GM19238 (cell line): Measurements from ENCODE around the gene RNF144B.
"Not testable (repeated sequence)": the region's sequence is repeated elsewhere in the genome, so short reads cannot be mapped to it uniquely, and the experiment has no call there.

Source experiments
- DNase-seq: peaks from one replicate; pipeline ENCODE4 v3.0.0; 2011; ENCODE audit warnings: low spot score; ENCODE audit not compliant: insufficient read length

The RNF144B gene

GRCh38 chr6:18406955-18407749 is 20.0 kb downstream of the RNF144B start:
- no peak for DNase-seq

DNA sequence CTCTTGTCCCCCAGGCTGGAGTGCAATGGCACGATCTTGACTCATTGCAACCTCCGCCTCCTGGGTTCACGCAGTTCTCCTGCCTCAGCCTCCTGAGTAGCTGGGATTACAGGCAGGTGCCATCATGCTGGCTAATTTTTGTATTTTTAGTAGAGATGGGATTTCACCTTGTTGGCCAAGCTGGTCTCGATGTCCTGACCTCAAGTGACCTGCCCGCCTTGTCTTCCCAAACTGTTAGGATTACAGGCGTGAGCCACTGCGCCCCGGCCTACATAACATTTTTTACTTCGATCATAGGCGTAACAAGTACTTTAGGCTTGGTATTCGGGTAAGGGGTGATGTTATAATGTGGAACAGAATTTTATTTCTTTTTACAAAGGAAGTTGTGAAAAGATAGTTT is 22.5 kb downstream of the RNF144B start:
- DNase-seq, result not testable (repeated sequence)

GRCh38 chr6:18410412-18410811 is 23.3 kb downstream of the RNF144B start:
- DNase-seq, result no peak

DNA sequence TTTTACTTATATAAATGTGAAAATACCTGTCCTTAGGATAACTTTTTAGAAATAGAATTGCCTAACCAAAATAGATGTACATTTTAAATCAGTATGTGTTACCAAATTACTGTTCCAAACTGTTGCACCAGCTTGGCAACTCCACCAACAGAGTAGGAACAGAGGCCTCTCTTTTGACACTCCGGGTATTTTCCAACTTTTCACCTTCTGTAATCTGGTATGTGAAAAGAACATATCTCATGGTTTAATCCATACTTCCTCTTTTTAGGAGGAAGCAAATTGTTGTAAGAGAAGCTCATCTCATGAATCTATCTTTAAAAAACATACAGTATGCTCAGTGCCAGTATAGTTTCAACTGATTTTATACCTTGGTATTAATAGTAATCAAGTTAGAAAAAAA is 24.9 kb downstream of the RNF144B start:
- no peak for DNase-seq

DNA sequence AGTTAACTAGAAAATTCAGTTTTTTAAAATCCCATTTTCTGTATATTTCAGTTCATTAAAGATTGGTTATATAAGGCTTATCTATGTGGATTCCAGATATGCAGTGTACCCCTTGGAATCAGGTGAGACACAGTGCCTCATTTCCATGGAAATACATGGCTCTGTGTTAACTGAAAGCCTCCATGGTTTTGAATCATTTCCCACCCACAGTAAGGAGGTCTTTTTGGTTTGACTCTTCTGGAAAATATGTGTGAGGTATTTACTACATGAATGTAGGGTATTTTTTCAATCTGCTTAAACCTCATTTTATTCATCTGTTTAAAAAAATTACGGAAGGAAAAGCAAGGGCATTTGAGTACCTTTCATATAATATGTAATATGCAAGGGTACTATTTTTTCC is 25.5 kb downstream of the RNF144B start:
- DNase-seq, result no peak

GRCh38 chr6:18413381-18413780 is 26.2 kb downstream of the RNF144B start:
- DNase-seq, result no peak

- no peak for DNase-seq
Observed at GRCh38 chr6:18414116-18414515, 27.0 kb downstream of the RNF144B start.

DNA sequence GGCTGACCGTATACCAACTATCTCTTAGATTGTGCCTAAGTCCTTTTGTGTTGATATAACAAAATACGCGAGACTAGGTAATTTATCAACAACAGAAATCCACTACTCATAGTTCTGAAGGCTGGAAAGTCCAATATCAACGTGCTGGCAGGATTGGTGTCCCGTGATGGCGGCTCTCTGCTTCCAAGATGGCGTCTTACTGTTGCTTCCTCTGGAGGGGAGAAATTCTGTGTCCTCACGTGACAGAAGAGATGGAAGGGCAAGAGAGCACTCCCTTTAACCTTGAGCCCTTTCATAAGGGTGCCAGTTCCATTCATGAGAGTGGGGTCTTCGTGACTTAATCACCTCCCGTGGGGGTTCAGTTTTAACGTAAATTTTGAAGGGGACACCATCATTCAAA is 28.1 kb downstream of the RNF144B start:
- no peak for DNase-seq

DNA sequence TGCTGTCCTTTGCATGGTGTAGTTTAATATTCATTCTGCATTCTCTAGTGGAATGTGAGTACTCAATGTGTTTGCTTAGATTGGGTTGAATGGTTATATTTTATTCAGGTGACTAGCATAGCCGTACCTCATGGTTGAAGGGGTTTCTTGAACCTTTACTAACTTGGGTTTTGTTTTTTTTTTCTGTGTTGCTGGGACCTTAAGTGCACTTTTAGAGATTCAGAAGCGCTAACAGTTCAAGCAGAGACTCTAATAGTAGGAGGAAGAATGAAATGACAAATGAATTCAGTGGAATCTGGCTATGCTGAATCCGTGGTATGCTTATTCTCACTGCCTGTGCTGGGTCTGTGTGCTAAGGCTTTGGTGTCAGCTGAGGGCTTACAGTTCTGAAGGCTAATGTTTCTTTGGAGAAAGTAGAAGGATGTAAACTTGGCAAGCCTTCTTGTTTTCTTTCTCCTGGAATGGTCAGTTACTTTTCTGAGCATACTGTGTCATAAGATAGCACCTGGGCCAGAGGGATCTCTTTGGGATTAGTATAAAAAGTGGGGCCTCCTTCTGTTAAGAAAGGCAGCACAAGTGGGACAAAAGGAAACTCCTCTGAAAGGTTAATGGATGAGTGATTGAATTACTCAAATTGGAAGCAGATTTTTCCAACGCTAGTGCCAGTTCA is 28.7 kb downstream of the RNF144B start:
- no peak for DNase-seq

GRCh38 chr6:18416341-18416679 is 29.2 kb downstream of the RNF144B start:
- DNase-seq, result no peak

DNA sequence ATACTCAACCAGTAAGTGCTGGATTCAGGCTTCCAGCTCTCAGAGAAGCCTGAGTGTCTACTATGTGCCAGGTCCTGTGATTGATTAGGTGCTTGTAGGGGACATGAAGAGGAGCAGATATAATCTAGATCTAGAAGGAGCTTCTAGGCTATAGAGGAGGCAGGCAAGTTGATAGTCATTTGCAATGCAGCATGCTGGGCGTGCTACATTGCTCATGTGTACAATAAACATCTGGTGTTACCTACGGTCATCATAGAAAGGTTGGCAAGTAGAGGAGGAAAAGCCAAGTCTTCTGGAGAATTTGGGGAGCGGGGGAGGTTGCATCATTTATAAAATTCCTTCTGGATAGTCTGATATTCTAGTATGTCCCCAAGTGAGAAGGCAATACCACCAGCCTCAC is 33.2 kb downstream of the RNF144B start:
- no peak for DNase-seq

- DNase-seq, result no peak
Observed at GRCh38 chr6:18422136-18422535, 35.0 kb downstream of the RNF144B start.

- DNase-seq, result no peak
Observed at GRCh38 chr6:18423426-18423825, 36.3 kb downstream of the RNF144B start.

GRCh38 chr6:18424201-18424600 is 37.1 kb downstream of the RNF144B start:
- DNase-seq, result no peak

GRCh38 chr6:18425218-18425617 is 38.1 kb downstream of the RNF144B start:
- no peak for DNase-seq

DNA sequence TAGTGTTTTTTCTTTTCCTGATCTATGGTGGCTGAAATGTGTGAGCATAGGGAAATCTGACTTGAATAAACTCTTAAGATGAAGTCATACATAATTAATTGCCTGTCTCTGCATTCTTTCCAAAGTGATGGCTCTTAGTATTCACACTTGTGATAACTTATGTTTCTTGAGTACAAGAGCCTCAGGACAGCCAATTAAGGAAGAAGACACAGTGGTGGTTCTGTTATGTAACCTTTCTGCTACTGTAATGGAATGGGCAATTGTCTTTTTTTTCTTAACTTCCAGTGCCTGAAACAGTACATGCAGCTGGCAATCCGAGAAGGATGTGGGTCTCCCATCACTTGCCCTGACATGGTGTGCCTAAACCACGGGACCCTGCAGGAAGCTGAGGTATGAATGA is 40.1 kb downstream of the RNF144B start:
- DNase-seq, result no peak

- DNase-seq, result no peak
Observed at GRCh38 chr6:18429655-18430297, 42.6 kb downstream of the RNF144B start.

- DNase-seq, result no peak
Observed at GRCh38 chr6:18431581-18431980, 44.4 kb downstream of the RNF144B start.

DNA sequence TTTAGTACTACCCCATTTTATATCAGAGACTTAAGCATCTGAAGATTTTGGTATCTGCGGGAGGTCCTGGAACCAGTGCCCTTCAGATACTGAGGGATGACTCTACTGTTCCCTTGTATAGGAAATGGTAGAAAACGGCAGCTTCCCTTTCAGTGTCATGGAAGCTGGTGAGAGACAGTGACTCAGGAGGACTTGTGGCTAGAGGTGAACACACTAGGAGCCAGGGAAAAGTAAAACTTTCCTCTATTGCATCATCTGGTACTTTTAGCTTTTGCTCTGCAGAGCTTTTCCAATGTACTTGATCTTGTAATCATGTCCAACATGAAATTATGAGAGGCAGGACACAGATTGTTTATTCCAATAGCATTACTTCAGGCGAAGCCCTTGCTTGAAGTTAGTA is 45.0 kb downstream of the RNF144B start:
- DNase-seq, result no peak

- DNase-seq, result no peak
Observed at GRCh38 chr6:18432619-18433018, 45.5 kb downstream of the RNF144B start.

GRCh38 chr6:18433059-18433458 is 45.9 kb downstream of the RNF144B start:
- no peak for DNase-seq

DNA sequence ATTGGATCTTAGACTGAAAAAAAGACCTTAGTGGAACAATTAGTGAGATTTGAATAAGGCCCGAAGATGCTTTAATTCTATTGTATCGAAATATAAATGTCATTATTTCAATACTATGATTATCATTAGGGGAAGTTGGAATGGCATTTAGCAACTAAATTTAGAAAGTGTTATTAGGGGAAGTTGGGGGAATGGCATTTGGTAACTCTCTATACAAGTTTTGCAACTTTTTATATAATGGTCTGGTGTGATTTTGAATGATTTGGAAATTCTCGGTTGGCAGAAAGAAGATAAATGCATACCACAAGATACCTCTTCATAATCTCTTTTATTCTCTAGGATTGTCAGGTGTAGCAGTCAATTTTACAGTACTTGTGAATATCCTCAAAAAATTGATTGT is 49.2 kb downstream of the RNF144B start:
- DNase-seq, result no peak

DNA sequence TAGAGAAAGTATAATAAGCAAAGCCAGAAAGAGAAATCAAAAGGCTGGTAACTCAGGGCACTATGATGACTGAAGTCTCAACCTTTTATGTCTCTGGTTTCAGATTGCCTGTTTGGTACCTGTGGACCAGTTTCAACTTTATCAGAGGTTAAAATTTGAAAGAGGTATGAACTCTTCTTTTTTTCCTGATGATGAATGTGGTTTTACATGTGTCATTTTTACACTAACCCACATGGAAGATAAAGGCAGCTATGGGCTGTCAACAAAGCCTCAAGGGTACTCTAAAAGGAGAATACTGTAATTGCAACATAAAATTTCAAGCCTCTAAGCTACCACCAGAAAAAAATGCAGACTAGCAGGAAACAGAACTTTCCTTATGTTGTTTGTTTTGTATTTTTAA is 52.4 kb downstream of the RNF144B start:
- DNase-seq, result no peak
